Measurements from ENCODE around the gene JTB. TPM values are rescaled to one million over a fixed set of nuclear protein-coding genes. Genes with fewer than 3 reads are reported as not detected.

The JTB gene
- total RNA-seq, 4 donors from 2014 or later: 158 to 193 (median 180) TPM

- Histone ChIP-seq H3K4me3 (peak overlapping the region; percentile 66 to 95), H3K36me3 (peaks cover 0 to 56% of the 10 kb centered on the region in 2 donors), H3K27ac (peak overlapping the region in 3 of 4 donors; percentile 85 to 96 (median 96)), H3K4me1 (peaks cover 0 to 82% (median 36%) of the 10 kb centered on the region in 3 donors), H3K27me3 (no peaks in the 10 kb centered on the region), H3K9me3 (no peaks in the 10 kb centered on the region)
- no peak for ATAC-seq
- WGBS, 2 donors (ENCODE audit: low coverage in 1 of 2): 10 to 53% methylated on average over 3 to 5 of the region's 6 CpGs
- no peak for TF ChIP-seq POLR2A (IDR thresholded peaks at IDR 0.05)
- no peak for TF ChIP-seq CTCF (IDR thresholded peaks at IDR 0.05)
- no peak for TF ChIP-seq POLR2AphosphoS5 (IDR thresholded peaks at IDR 0.05)
- no peak for TF ChIP-seq EP300 (IDR thresholded peaks at IDR 0.05)
Observed at GRCh38 chr1:153956997-153957715, 20.3 kb downstream of the JTB start.

- WGBS, 2 donors (ENCODE audit: low coverage in 1 of 2): 80% methylated on average over 1 of the region's 10 CpGs; no CpG with 5 or more reads in 1 of the 2 donors
Observed at GRCh38 chr1:153954826-153955225, 22.6 kb downstream of the JTB start.

GRCh38 chr1:153953859-153954365, 23.6 kb downstream of the JTB start:
- Histone ChIP-seq H3K4me1 (peaks cover 0 to 52% (median 21%) of the 10 kb centered on the region in 3 donors), H3K27ac (no peak overlapping the region), H3K27me3 (no peaks in the 10 kb centered on the region), H3K4me3 (no peak overlapping the region), H3K9me3 (no peaks in the 10 kb centered on the region), H3K36me3 (peaks cover 0 to 63% of the 10 kb centered on the region in 2 donors)
- WGBS, 2 donors (ENCODE audit: low coverage in 1 of 2): no CpG with 5 or more reads among the region's 4 CpGs
- ATAC-seq: no peak
- no peak for TF ChIP-seq CTCF (IDR thresholded peaks at IDR 0.05)
- TF ChIP-seq POLR2AphosphoS5 (IDR thresholded peaks at IDR 0.05): no peak
- TF ChIP-seq EP300 (IDR thresholded peaks at IDR 0.05): no peak
- TF ChIP-seq POLR2A (IDR thresholded peaks at IDR 0.05): no peak

More at GRCh38 chr1:153954826-153955225, 22.6 kb downstream of the JTB start:
- no peak for ATAC-seq
- Histone ChIP-seq H3K9me3 (no peaks in the 10 kb centered on the region), H3K4me1 (peaks cover 0 to 61% (median 27%) of the 10 kb centered on the region in 3 donors), H3K27ac (no peak overlapping the region), H3K27me3 (no peaks in the 10 kb centered on the region), H3K4me3 (no peak overlapping the region), H3K36me3 (peaks cover 0 to 60% of the 10 kb centered on the region in 2 donors)
- TF ChIP-seq POLR2A (IDR thresholded peaks at IDR 0.05) (no peak), POLR2AphosphoS5 (IDR thresholded peaks at IDR 0.05) (no peak), CTCF (IDR thresholded peaks at IDR 0.05) (no peak), EP300 (IDR thresholded peaks at IDR 0.05) (no peak)

- no peaks in the 10 kb centered on the region for H3K9me3 ChIP-seq
- no peak overlapping the region for H3K27ac ChIP-seq
- H3K36me3 ChIP-seq: peaks cover 0 to 82% of the 10 kb centered on the region in 2 donors
- no peaks in the 10 kb centered on the region for H3K27me3 ChIP-seq
- ATAC-seq: no peak
- no peak overlapping the region for H3K4me3 ChIP-seq
- TF ChIP-seq POLR2A (IDR thresholded peaks at IDR 0.05): no peak
- no peak for TF ChIP-seq CTCF (IDR thresholded peaks at IDR 0.05)
- no peak for TF ChIP-seq EP300 (IDR thresholded peaks at IDR 0.05)
- no peak for TF ChIP-seq POLR2AphosphoS5 (IDR thresholded peaks at IDR 0.05)
- peaks cover 0 to 47% (median 14%) of the 10 kb centered on the region in 3 donors for H3K4me1 ChIP-seq
- WGBS, 2 donors (ENCODE audit: low coverage in 1 of 2): 100% methylated on average over 1 of the region's 2 CpGs; no CpG with 5 or more reads in 1 of the 2 donors
Observed at GRCh38 chr1:153951801-153952200, 25.7 kb downstream of the JTB start.

All from gastroesophageal sphincter (tissue), 4 donors.